HepG2 (cell line): Measurements from ENCODE around the gene DNLZ. TPM values are rescaled to one million over a fixed set of nuclear protein-coding genes. Genes with fewer than 3 reads are reported as not detected.
A peak's percentile ranks its signal among the peaks of the same experiment; 100 is the strongest.

ENCODE experiments used
- ELF1 ChIP-seq: sonication (generic); formaldehyde crosslinking; IDR thresholded peaks from 2 replicates; pipeline ENCODE4 v1.4.0; 2020; ENCODE audit warnings: missing genetic modification reagents
- KDM5B ChIP-seq: sonication (generic); formaldehyde crosslinking; IDR thresholded peaks from 2 replicates; pipeline ENCODE4 v1.4.0; 2020; ENCODE audit warnings: missing genetic modification reagents, mild to moderate bottlenecking, borderline replicate concordance
- MEIS2 ChIP-seq: sonication (generic); formaldehyde crosslinking; IDR thresholded peaks from 2 replicates; pipeline ENCODE4 v1.9.0; 2021; ENCODE audit warnings: mild to moderate bottlenecking, missing genetic modification reagents
- MTF1 ChIP-seq: sonication (generic); formaldehyde crosslinking; IDR thresholded peaks from 2 replicates; pipeline ENCODE4 v1.5.0; 2020; ENCODE audit warnings: missing genetic modification reagents
- RNF2 ChIP-seq: fragments of 450-650 bp; conservative IDR thresholded peaks from 2 replicates; pipeline ENCODE4 v1.6.1; 2016; ENCODE audit warnings: low read depth
- TCF7 ChIP-seq: sonication (generic); IDR thresholded peaks from 2 replicates; pipeline ENCODE4 v1.6.1; 2016; ENCODE audit warnings: antibody characterized with exemption, low read depth
- TOE1 ChIP-seq: sonication (generic); formaldehyde crosslinking; IDR thresholded peaks from 2 replicates; pipeline ENCODE4 v1.4.0; 2020; ENCODE audit warnings: mild to moderate bottlenecking, missing genetic modification reagents
- XBP1 ChIP-seq: sonication (generic); formaldehyde crosslinking; IDR thresholded peaks from 2 replicates; pipeline ENCODE4 v1.5.0; 2020; ENCODE audit warnings: missing genetic modification reagents
- ZNF530 ChIP-seq: sonication (generic); formaldehyde crosslinking; IDR thresholded peaks from 2 replicates; pipeline ENCODE4 v1.5.0; 2020; ENCODE audit warnings: low read depth, mild to moderate bottlenecking, missing genetic modification reagents
- ZNF772 ChIP-seq: sonication (generic); formaldehyde crosslinking; IDR thresholded peaks from 2 replicates; pipeline ENCODE4 v1.5.0; 2020; ENCODE audit warnings: mild to moderate bottlenecking, missing genetic modification reagents
- ZNF775 ChIP-seq: sonication (generic); formaldehyde crosslinking; IDR thresholded peaks from 2 replicates; pipeline ENCODE4 v1.4.0; 2020; ENCODE audit warnings: missing genetic modification reagents, mild to moderate bottlenecking, moderate library complexity, borderline replicate concordance
- polyA plus RNA-seq, 8 experiments: library from polyadenylated mRNA; depleted of rRNA in 3 of 8; stranded (reverse) in 7 of 8; unstranded in 1 of 8; fragments of >200 nt; fragmentation: Illumina TruSeq in 4 of 8; extraction: Trizol in 4 of 8; gene quantifications; 2 replicates each; pipeline versions ENCODE4 v1.2.1 to v1.2.3, GENCODE V29; 2011 to 2016; ENCODE audit warnings: low read depth in 4 of 8, missing spikeins in 1 of 8, mixed read lengths in 1 of 8; ENCODE audit not compliant: insufficient read depth in 1 of 8
- total RNA-seq, 5 experiments: library from RNA; depleted of rRNA; stranded (reverse); fragments of >200 nt; fragmentation: Illumina TruSeq; extraction: Trizol; gene quantifications; 2 replicates each; pipeline ENCODE4 v1.2.3, GENCODE V29; 2016; ENCODE audit warnings: low read depth in 1 of 5
- TF ChIP-seq, protein P1 (sequence below): sonication (generic); formaldehyde crosslinking; conservative IDR thresholded peaks from 2 replicates; pipeline ENCODE4 v1.4.0; 2020; ENCODE audit warnings: mild to moderate bottlenecking, missing genetic modification reagents, moderate library complexity
- TF ChIP-seq, protein P2 (sequence below): sonication (generic); formaldehyde crosslinking; IDR thresholded peaks from 2 replicates; pipeline ENCODE4 v1.4.0; 2020; ENCODE audit warnings: missing genetic modification reagents, borderline replicate concordance
- TF ChIP-seq, protein P3 (sequence below): sonication (generic); formaldehyde crosslinking; IDR thresholded peaks from 2 replicates; pipeline ENCODE4 v1.4.0; 2020; ENCODE audit warnings: mild to moderate bottlenecking, missing genetic modification reagents
- TF ChIP-seq, protein P4 (sequence below): sonication (generic); formaldehyde crosslinking; IDR thresholded peaks from 2 replicates; pipeline ENCODE4 v1.5.1; 2020; ENCODE audit warnings: missing genetic modification reagents, mild to moderate bottlenecking, borderline replicate concordance

The DNLZ gene
- total and polyA plus RNA-seq, 2 of the 13 experiments (the other 11 are each of a cell fraction or from before 2014, with no cell fraction given), result 3.4 to 8.0 TPM

DNA sequence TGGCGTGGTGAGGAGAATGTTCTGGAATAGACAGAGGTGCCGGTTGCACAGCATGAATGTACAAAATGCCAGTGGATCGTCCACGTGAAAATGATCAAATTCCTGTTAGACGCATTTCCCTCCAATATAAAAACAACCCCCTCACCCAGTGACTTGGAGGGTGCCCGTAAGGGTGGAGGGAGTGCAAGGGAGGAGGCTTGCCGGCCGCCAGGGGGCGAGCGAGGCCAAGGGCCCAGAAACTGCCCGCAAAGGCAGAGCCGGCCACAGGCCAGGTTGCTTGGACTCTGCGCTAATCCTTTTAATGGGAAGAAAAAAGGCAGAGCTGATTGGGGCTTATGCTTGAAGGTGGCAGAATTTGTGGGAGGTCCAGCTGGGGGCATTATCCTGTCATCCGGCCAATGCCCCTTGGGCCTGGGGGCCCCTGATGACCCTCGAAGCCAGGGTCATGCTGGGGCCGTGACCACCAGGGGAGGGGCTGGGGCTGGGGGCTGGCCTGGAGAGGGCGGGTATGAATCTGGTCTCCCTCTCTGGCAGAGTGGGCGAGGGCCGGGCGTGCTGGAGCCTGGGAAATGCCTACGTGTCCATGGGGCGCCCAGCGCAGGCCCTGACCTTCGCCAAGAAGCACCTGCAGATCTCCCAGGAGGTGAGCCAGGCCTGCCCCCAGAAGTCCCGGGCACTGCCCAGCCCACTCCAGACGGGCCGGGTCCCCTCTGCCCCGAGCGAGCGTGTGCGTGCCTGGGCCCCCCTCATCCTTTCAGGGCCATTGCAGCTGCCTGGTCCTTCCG lies 24.2 kb downstream of the DNLZ start (continued):
- TF ChIP-seq ZNF772 (0 out of 2 replicates have a peak, but pooled peaks have one; percentile 30), MEIS2 (CRISPR knock-in tag) (no peak), MTF1 (CRISPR knock-in tag) (no peak), RNF2 (no peak), ZNF775 (CRISPR knock-in tag) (no peak), KDM5B (CRISPR knock-in tag) (0 out of 2 replicates have a peak, but pooled peaks have one; percentile 50), TOE1 (CRISPR knock-in tag) (no peak), ZNF530 (no peak), TCF7 (no peak), XBP1 (CRISPR knock-in tag) (no peak), ELF1 (CRISPR knock-in tag) (0 out of 2 replicates have a peak, but pooled peaks have one; percentile 49)
- TF ChIP-seq, protein P1, sequence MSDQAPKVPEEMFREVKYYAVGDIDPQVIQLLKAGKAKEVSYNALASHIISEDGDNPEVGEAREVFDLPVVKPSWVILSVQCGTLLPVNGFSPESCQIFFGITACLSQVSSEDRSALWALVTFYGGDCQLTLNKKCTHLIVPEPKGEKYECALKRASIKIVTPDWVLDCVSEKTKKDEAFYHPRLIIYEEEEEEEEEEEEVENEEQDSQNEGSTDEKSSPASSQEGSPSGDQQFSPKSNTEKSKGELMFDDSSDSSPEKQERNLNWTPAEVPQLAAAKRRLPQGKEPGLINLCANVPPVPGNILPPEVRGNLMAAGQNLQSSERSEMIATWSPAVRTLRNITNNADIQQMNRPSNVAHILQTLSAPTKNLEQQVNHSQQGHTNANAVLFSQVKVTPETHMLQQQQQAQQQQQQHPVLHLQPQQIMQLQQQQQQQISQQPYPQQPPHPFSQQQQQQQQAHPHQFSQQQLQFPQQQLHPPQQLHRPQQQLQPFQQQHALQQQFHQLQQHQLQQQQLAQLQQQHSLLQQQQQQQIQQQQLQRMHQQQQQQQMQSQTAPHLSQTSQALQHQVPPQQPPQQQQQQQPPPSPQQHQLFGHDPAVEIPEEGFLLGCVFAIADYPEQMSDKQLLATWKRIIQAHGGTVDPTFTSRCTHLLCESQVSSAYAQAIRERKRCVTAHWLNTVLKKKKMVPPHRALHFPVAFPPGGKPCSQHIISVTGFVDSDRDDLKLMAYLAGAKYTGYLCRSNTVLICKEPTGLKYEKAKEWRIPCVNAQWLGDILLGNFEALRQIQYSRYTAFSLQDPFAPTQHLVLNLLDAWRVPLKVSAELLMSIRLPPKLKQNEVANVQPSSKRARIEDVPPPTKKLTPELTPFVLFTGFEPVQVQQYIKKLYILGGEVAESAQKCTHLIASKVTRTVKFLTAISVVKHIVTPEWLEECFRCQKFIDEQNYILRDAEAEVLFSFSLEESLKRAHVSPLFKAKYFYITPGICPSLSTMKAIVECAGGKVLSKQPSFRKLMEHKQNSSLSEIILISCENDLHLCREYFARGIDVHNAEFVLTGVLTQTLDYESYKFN (CRISPR knock-in tag), result peak; percentile 8; the same call in 1 of the 2 replicates
- TF ChIP-seq, protein P2, sequence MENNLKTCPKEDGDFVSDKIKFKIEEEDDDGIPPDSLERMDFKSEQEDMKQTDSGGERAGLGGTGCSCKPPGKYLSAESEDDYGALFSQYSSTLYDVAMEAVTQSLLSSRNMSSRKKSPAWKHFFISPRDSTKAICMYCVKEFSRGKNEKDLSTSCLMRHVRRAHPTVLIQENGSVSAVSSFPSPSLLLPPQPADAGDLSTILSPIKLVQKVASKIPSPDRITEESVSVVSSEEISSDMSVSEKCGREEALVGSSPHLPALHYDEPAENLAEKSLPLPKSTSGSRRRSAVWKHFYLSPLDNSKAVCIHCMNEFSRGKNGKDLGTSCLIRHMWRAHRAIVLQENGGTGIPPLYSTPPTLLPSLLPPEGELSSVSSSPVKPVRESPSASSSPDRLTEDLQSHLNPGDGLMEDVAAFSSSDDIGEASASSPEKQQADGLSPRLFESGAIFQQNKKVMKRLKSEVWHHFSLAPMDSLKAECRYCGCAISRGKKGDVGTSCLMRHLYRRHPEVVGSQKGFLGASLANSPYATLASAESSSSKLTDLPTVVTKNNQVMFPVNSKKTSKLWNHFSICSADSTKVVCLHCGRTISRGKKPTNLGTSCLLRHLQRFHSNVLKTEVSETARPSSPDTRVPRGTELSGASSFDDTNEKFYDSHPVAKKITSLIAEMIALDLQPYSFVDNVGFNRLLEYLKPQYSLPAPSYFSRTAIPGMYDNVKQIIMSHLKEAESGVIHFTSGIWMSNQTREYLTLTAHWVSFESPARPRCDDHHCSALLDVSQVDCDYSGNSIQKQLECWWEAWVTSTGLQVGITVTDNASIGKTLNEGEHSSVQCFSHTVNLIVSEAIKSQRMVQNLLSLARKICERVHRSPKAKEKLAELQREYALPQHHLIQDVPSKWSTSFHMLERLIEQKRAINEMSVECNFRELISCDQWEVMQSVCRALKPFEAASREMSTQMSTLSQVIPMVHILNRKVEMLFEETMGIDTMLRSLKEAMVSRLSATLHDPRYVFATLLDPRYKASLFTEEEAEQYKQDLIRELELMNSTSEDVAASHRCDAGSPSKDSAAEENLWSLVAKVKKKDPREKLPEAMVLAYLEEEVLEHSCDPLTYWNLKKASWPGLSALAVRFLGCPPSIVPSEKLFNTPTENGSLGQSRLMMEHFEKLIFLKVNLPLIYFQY, result 0 out of 2 replicates have a peak, but pooled peaks have one; percentile 43
- TF ChIP-seq, protein P3, sequence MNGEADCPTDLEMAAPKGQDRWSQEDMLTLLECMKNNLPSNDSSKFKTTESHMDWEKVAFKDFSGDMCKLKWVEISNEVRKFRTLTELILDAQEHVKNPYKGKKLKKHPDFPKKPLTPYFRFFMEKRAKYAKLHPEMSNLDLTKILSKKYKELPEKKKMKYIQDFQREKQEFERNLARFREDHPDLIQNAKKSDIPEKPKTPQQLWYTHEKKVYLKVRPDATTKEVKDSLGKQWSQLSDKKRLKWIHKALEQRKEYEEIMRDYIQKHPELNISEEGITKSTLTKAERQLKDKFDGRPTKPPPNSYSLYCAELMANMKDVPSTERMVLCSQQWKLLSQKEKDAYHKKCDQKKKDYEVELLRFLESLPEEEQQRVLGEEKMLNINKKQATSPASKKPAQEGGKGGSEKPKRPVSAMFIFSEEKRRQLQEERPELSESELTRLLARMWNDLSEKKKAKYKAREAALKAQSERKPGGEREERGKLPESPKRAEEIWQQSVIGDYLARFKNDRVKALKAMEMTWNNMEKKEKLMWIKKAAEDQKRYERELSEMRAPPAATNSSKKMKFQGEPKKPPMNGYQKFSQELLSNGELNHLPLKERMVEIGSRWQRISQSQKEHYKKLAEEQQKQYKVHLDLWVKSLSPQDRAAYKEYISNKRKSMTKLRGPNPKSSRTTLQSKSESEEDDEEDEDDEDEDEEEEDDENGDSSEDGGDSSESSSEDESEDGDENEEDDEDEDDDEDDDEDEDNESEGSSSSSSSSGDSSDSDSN (CRISPR knock-in tag), result no peak
- TF ChIP-seq, protein P4, sequence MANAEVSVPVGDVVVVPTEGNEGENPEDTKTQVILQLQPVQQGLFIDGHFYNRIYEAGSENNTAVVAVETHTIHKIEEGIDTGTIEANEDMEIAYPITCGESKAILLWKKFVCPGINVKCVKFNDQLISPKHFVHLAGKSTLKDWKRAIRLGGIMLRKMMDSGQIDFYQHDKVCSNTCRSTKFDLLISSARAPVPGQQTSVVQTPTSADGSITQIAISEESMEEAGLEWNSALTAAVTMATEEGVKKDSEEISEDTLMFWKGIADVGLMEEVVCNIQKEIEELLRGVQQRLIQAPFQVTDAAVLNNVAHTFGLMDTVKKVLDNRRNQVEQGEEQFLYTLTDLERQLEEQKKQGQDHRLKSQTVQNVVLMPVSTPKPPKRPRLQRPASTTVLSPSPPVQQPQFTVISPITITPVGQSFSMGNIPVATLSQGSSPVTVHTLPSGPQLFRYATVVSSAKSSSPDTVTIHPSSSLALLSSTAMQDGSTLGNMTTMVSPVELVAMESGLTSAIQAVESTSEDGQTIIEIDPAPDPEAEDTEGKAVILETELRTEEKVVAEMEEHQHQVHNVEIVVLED (CRISPR knock-in tag), result 0 out of 2 replicates have a peak, but pooled peaks have one; percentile 27
